ENCODE data around the gene RNF5. TPM values are rescaled to one million over a fixed set of nuclear protein-coding genes. Genes with fewer than 3 reads are reported as not detected.

Gene RNF5
- total and polyA plus RNA-seq, 10 of the 15 experiments (the other 5 are each of a cell fraction or from before 2014, with no cell fraction given): 31.4 to 114 (median 62.8) TPM

DNA sequence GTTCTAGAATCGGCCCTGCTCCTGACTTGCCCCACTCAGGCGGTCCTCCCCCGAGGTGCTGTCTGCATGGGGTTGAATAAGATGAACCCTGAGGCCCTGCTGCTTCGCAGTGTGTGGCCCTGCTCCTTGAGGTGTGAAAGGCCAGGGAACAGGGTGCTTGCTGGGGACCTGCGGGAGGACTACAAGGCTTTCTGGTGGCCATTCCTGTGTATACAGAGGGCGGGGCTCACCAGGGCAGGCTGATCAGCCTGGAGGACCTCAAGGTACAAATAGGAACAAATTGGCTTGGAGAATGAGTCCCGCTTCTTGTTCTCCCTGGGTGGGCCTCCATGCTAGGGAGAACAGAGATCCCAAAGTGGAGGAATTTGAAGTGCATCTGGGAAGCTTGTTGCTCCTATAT lies 40.0 kb downstream of the RNF5 start:
- Histone ChIP-seq H3K79me2 (ENCODE audit: control insufficient read depth, insufficient read depth, low read length) (no peaks in the 10 kb centered on the region), H3K27ac (ENCODE audit: control insufficient read depth, insufficient read depth) (no peak overlapping the region), H3K4me2 (ENCODE audit: control insufficient read depth, insufficient read depth) (no peak overlapping the region), H4K20me1 (ENCODE audit: control insufficient read depth, insufficient read depth) (no peaks in the 10 kb centered on the region), H3K4me3 (no peak overlapping the region), H3K9ac (ENCODE audit: control insufficient read depth, insufficient read depth, low read length) (no peak overlapping the region), H3K27me3 (replicated peaks in 1 of 2; ENCODE audit: control insufficient read depth in 2 of 2, insufficient read depth in 2 of 2, low read length in 1 of 2) (peaks cover 3 to 4% of the 10 kb centered on the region in 2 experiments; a peak in 3 of 4 replicates), H3K9me3 (replicated peaks; ENCODE audit: control insufficient read depth, insufficient read depth, low read length) (no peaks in the 10 kb centered on the region), H2AFZ (ENCODE audit: control insufficient read depth, low read depth, low read length) (no peak overlapping the region), H3K4me1 (ENCODE audit: control insufficient read depth, insufficient read depth, low read length) (peaks cover 9% of the 10 kb centered on the region), H3K36me3 (ENCODE audit: control insufficient read depth in 2 of 2, insufficient read depth in 2 of 2, low read length in 1 of 2) (no peaks in the 10 kb centered on the region)
- DNase-seq (ENCODE audit: low read depth, low spot score): no peak
- in situ Hi-C loops (cut with MboI) (no loop called here), intact Hi-C loops (cut with micrococcal nuclease; ENCODE audit: unreplicated experiment) (no loop called here)
- no peak for ATAC-seq
- ChIA-PET SMC1A (ENCODE audit: uncharacterized antibody, unreplicated experiment) (interaction anchor here (0.9 kb wide), 1 partner anchor 48 kb away, joined by 3 read pairs; no protein-coding TSS in a partner anchor), POLR2A (no interaction called here), RAD21 (ENCODE audit: unreplicated experiment) (no interaction called here), CTCF (interaction anchor here (1.2 to 2.1 kb wide), 2 partner anchors 100 to 568 kb away, joined by 3 to 4 read pairs; no protein-coding TSS in a partner anchor)
- TF ChIP-seq, protein P1, sequence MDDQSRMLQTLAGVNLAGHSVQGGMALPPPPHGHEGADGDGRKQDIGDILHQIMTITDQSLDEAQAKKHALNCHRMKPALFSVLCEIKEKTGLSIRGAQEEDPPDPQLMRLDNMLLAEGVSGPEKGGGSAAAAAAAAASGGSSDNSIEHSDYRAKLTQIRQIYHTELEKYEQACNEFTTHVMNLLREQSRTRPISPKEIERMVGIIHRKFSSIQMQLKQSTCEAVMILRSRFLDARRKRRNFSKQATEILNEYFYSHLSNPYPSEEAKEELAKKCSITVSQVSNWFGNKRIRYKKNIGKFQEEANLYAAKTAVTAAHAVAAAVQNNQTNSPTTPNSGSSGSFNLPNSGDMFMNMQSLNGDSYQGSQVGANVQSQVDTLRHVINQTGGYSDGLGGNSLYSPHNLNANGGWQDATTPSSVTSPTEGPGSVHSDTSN (IDR thresholded peaks at IDR 0.05; ENCODE audit: insufficient replicate concordance, low read depth, low read length): no peak
- TF ChIP-seq IKZF2 (IDR thresholded peaks at IDR 0.05) (no peak), RUNX3 (IDR thresholded peaks at IDR 0.05; ENCODE audit: low read length) (no peak), RELA (IDR thresholded peaks at IDR 0.05; ENCODE audit: borderline replicate concordance, partially characterized antibody) (no peak)
- 31% methylated on average over 7 of the region's 7 CpGs for WGBS (ENCODE audit: insufficient coverage, insufficient replicate concordance, low lambda C conversion rate, missing lambda C conversion rate)
- FAIRE-seq: no peak
- no TSS peak for BruUV-seq (replicated peaks)

DNA sequence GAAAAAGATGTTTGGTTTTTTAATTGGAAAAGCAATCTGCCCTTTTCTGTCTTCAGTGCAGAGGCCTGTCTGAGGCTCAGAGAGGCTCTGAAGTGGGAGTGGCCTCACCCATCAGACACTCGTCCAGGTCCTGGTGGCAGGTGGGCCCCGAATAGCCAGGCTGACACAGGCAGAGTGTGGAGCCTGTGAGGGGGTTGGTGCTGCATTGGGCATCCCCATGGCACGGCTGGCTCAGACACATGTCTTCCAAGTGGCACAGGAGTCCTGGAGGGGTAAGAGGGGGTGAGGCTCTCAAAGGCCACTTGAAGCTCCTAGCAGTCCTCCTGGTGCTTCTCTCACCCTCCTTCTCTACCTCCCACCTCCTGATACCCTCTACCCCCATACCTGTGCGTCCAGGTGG lies 41.8 kb downstream of the RNF5 start:
- Histone ChIP-seq H3K4me2 (ENCODE audit: control insufficient read depth, insufficient read depth) (no peak overlapping the region), H3K79me2 (ENCODE audit: control insufficient read depth, insufficient read depth, low read length) (no peaks in the 10 kb centered on the region), H3K27ac (ENCODE audit: control insufficient read depth, insufficient read depth) (no peak overlapping the region), H3K36me3 (ENCODE audit: control insufficient read depth in 2 of 2, insufficient read depth in 2 of 2, low read length in 1 of 2) (no peaks in the 10 kb centered on the region), H3K4me1 (ENCODE audit: control insufficient read depth, insufficient read depth, low read length) (peaks cover 26% of the 10 kb centered on the region), H3K4me3 (no peak overlapping the region), H3K9me3 (replicated peaks; ENCODE audit: control insufficient read depth, insufficient read depth, low read length) (no peaks in the 10 kb centered on the region), H4K20me1 (ENCODE audit: control insufficient read depth, insufficient read depth) (no peaks in the 10 kb centered on the region), H2AFZ (ENCODE audit: control insufficient read depth, low read depth, low read length) (no peak overlapping the region), H3K27me3 (replicated peaks in 1 of 2; ENCODE audit: control insufficient read depth in 2 of 2, insufficient read depth in 2 of 2, low read length in 1 of 2) (peaks cover 3 to 4% of the 10 kb centered on the region in 2 experiments; a peak in 2 of 4 replicates), H3K9ac (ENCODE audit: control insufficient read depth, insufficient read depth, low read length) (no peak overlapping the region)
- intact Hi-C loops (cut with micrococcal nuclease; ENCODE audit: unreplicated experiment) (no loop called here), in situ Hi-C loops (cut with MboI) (no loop called here)
- BruUV-seq (replicated peaks): no TSS peak
- DNase-seq (ENCODE audit: low read depth, low spot score) (no peak), FAIRE-seq (no peak), ATAC-seq (no peak)
- POLR2A ChIA-PET: no interaction called here
- SMC1A ChIA-PET (ENCODE audit: uncharacterized antibody, unreplicated experiment): no interaction called here
- no peak for TF ChIP-seq ZNF384 (IDR thresholded peaks at IDR 0.05; ENCODE audit: borderline replicate concordance, low read depth, low read length)
- no peak for TF ChIP-seq RB1 (IDR thresholded peaks at IDR 0.05; ENCODE audit: borderline replicate concordance)
- no peak for TF ChIP-seq IKZF2 (IDR thresholded peaks at IDR 0.05)
- CTCF ChIA-PET: no interaction called here
- 6% methylated on average over 4 of the region's 4 CpGs for WGBS (ENCODE audit: insufficient coverage, insufficient replicate concordance, low lambda C conversion rate, missing lambda C conversion rate)
- RAD21 ChIA-PET (ENCODE audit: unreplicated experiment): no interaction called here

Measured in GM12878 (cell line).